CD4-positive, alpha-beta T cell treated with Interleukin-15 for 1 hour (primary cell): ENCODE data around the gene RHOT2.
"Not testable (repeated sequence)": the region's sequence is repeated elsewhere in the genome, so short reads cannot be mapped to it uniquely, and the experiment has no call there.

Experiments used
- DNase-seq: peaks from one replicate; pipeline ENCODE4 v3.0.0-alpha.2; 2020

RHOT2 gene

GRCh38 chr16:682493-683395, 14.8 kb downstream of the RHOT2 start:
- no peak for DNase-seq

- no peak for DNase-seq
These were observed 15.6 kb downstream of the RHOT2 start for GRCh38 chr16:683396-684070.

GRCh38 chr16:684071-684794, 16.3 kb downstream of the RHOT2 start, which contains the start of gene JMJD8:
JMJD8 (minus strand) TSS chr16:684334; CDS start chr16:684319, 15 bp downstream.
- peak; percentile 98 for DNase-seq

- DNase-seq, result no peak
These were observed 17.2 kb downstream of the RHOT2 start for GRCh38 chr16:684961-685696.

GRCh38 chr16:685967-686366, 18.0 kb downstream of the RHOT2 start:
- DNase-seq, result no peak

- DNase-seq, result no peak
These were observed 18.7 kb downstream of the RHOT2 start for GRCh38 chr16:686459-687260.

- no peak for DNase-seq
These were observed 19.6 kb downstream of the RHOT2 start for GRCh38 chr16:687499-687898.

GRCh38 chr16:689175-689897, 21.4 kb downstream of the RHOT2 start:
- DNase-seq, result no peak

GRCh38 chr16:691242-691641, 23.3 kb downstream of the RHOT2 start:
- DNase-seq, result not testable (repeated sequence)

GRCh38 chr16:692356-693108, 24.6 kb downstream of the RHOT2 start:
- no peak for DNase-seq

- DNase-seq, result no peak
These were observed 25.4 kb downstream of the RHOT2 start for GRCh38 chr16:693364-693763.

GRCh38 chr16:693766-694165, 25.8 kb downstream of the RHOT2 start:
- DNase-seq, result peak; percentile 50

GRCh38 chr16:694187-694862, 26.4 kb downstream of the RHOT2 start:
- DNase-seq, result no peak

GRCh38 chr16:694863-695354, 27.0 kb downstream of the RHOT2 start:
- no peak for DNase-seq

- DNase-seq, result peak; percentile 55
These were observed 27.6 kb downstream of the RHOT2 start for GRCh38 chr16:695355-696089.

GRCh38 chr16:698911-699671, 31.2 kb downstream of the RHOT2 start:
- no peak for DNase-seq

- DNase-seq, result no peak
These were observed 33.0 kb downstream of the RHOT2 start for GRCh38 chr16:700684-701584.
